GM19463 (cell line): ENCODE results near the gene TMEM106A.
"Not testable (repeated sequence)": the region's sequence is repeated elsewhere in the genome, so short reads cannot be mapped to it uniquely, and the experiment has no call there.

Source experiments
- ATAC-seq: cut with Tn5 transposase; IDR thresholded peaks from one replicate; pipeline ENCODE4 v1.9.1; 2021; ENCODE audit warnings: mild to moderate bottlenecking, moderate library complexity; ENCODE audit not compliant: unreplicated experiment

Gene TMEM106A

GRCh38 chr17:43213545-43213944 is 1.9 kb downstream of the TMEM106A start:
- no peak for ATAC-seq

- ATAC-seq: no peak
Observed at GRCh38 chr17:43215341-43215740, 3.7 kb downstream of the TMEM106A start.

GRCh38 chr17:43216369-43216761 is 4.7 kb downstream of the TMEM106A start:
- no peak for ATAC-seq

- ATAC-seq: no peak
Observed at GRCh38 chr17:43216762-43217613, 5.3 kb downstream of the TMEM106A start.

GRCh38 chr17:43217614-43218087 is 6.0 kb downstream of the TMEM106A start:
- no peak for ATAC-seq

- no peak for ATAC-seq
Observed at GRCh38 chr17:43219001-43219400, 7.3 kb downstream of the TMEM106A start.

- no peak for ATAC-seq
Observed at GRCh38 chr17:43219746-43220380, 8.2 kb downstream of the TMEM106A start.

GRCh38 chr17:43220511-43221125 is 8.9 kb downstream of the TMEM106A start:
- no peak for ATAC-seq

- ATAC-seq: no peak
Observed at GRCh38 chr17:43224146-43224705, 12.6 kb downstream of the TMEM106A start.

GRCh38 chr17:43226393-43226792 is 14.7 kb downstream of the TMEM106A start:
- no peak for ATAC-seq

GRCh38 chr17:43228020-43228782 is 16.5 kb downstream of the TMEM106A start, which contains the start of gene CCDC200:
Gene CCDC200, minus strand, starts transcription at chr17:43228623. Its CDS starts 69 bp downstream, at chr17:43228554.
- ATAC-seq: not testable (repeated sequence)

- ATAC-seq: not testable (repeated sequence)
Observed at GRCh38 chr17:43231205-43232020, 19.7 kb downstream of the TMEM106A start.

- ATAC-seq: not testable (repeated sequence)
Observed at GRCh38 chr17:43232021-43232699, 20.5 kb downstream of the TMEM106A start.

GRCh38 chr17:43233263-43233662 is 21.6 kb downstream of the TMEM106A start:
- ATAC-seq: not testable (repeated sequence)

GRCh38 chr17:43233877-43234276 is 22.2 kb downstream of the TMEM106A start, which contains the start of gene RNU2-1:
Gene RNU2-1, minus strand, starts transcription at chr17:43233977.
- ATAC-seq: not testable (repeated sequence)

- not testable (repeated sequence) for ATAC-seq
Observed at GRCh38 chr17:43239597-43239996, 27.9 kb downstream of the TMEM106A start.

GRCh38 chr17:43240596-43241352 is 29.1 kb downstream of the TMEM106A start:
- not testable (repeated sequence) for ATAC-seq

- ATAC-seq: not testable (repeated sequence)
Observed at GRCh38 chr17:43246456-43246855, 34.8 kb downstream of the TMEM106A start.
